SU-DHL-6 (cell line): ENCODE measurements around the gene CYP19A1.

Experiments
- H2AFZ ChIP-seq: fragments of 200-600 bp; sonication (generic); 2 replicates; pipeline ENCODE4 v1.6.1; 2014; ENCODE audit warnings: low read depth, mild to moderate bottlenecking, moderate library complexity, mixed read lengths, antibody characterized with exemption, low read length; ENCODE audit not compliant: severe bottlenecking
- H3F3A ChIP-seq: fragments of 200-600 bp; shearing (Covaris generic); 2 replicates; pipeline ENCODE4 v1.6.0; 2016; ENCODE audit warnings: antibody characterized with exemption, mild to moderate bottlenecking; ENCODE audit not compliant: insufficient read depth
- H3K27ac ChIP-seq: fragments of 200-600 bp; sonication (generic); 2 replicates; pipeline ENCODE4 v1.5.1; 2016; ENCODE audit warnings: low read depth, mild to moderate bottlenecking, low read length, moderate library complexity, mixed read lengths
- H3K27me3 ChIP-seq: fragments of 200-600 bp; sonication (generic), shearing (Covaris generic); 2 replicates; pipeline ENCODE4 v1.6.0; 2014; ENCODE audit warnings: mild to moderate bottlenecking, low read length
- H3K36me3 ChIP-seq: fragments of 200-600 bp; sonication (generic); 2 replicates; pipeline ENCODE4 v1.6.1; 2014; ENCODE audit warnings: mild to moderate bottlenecking, low read length, mixed read lengths
- H3K4me2 ChIP-seq: fragments of 300-600, 200-600 bp; shearing (Covaris generic), sonication (generic); 2 replicates; pipeline ENCODE4 v1.6.0; 2014; ENCODE audit warnings: low read length, low read depth, mild to moderate bottlenecking; ENCODE audit not compliant: poor library complexity, severe bottlenecking
- H3K4me3 ChIP-seq: fragments of 200-600 bp; sonication (generic); 2 replicates; pipeline ENCODE4 v1.5.1; 2014; ENCODE audit warnings: antibody characterized with exemption, low read length, mild to moderate bottlenecking, mixed read lengths; ENCODE audit not compliant: insufficient read depth, poor library complexity, severe bottlenecking
- H3K79me2 ChIP-seq: fragments of 200-600 bp; sonication (generic); 2 replicates; pipeline ENCODE4 v1.6.1; 2014; ENCODE audit warnings: mild to moderate bottlenecking, low read length, moderate library complexity; ENCODE audit not compliant: insufficient read depth
- H3K9ac ChIP-seq: fragments of 200-600 bp; sonication (generic); 2 replicates; pipeline ENCODE4 v1.7.0; 2014; ENCODE audit warnings: mild to moderate bottlenecking, low read length
- H3K9me2 ChIP-seq: fragments of 200-600 bp; sonication (generic); replicated peaks from 2 replicates; pipeline ENCODE4 v1.6.1; 2014; ENCODE audit warnings: low read length; ENCODE audit not compliant: insufficient read depth
- H3K9me3 ChIP-seq: fragments of 200-600 bp; sonication (generic); 2 replicates; pipeline ENCODE4 v1.6.1; 2014; ENCODE audit warnings: low read length, mixed read lengths; ENCODE audit not compliant: insufficient read depth
- H4K20me1 ChIP-seq: fragments of 200-600 bp; sonication (generic); 2 replicates; pipeline ENCODE4 v1.6.1; 2014; ENCODE audit warnings: low read depth, mild to moderate bottlenecking, antibody characterized with exemption, low read length, moderate library complexity, mixed read lengths
- CTCF ChIP-seq: fragments of 200-600 bp; sonication (generic); IDR thresholded peaks from one replicate; pipeline ENCODE4 v1.5.1; 2017; ENCODE audit warnings: antibody characterized with exemption, mild to moderate bottlenecking, low read length, moderate library complexity; ENCODE audit not compliant: insufficient read depth, poor library complexity, severe bottlenecking
- EZH2phosphoT487 ChIP-seq: fragments of 200-600 bp; sonication (generic), shearing (Covaris generic); conservative IDR thresholded peaks from 2 replicates; pipeline ENCODE4 v1.6.1; 2018; ENCODE audit warnings: mild to moderate bottlenecking, antibody characterized with exemption, low read length, moderate library complexity, mixed read lengths

CYP19A1 gene

GRCh38 chr15:51365417-51365816 lies 27.0 kb upstream of the CYP19A1 start:
- Histone ChIP-seq H3K79me2 (no peaks in the 10 kb centered on the region), H3K27me3 (no peaks in the 10 kb centered on the region), H3K4me2 (no peak overlapping the region), H4K20me1 (no peaks in the 10 kb centered on the region), H3K9me2 (no peaks in the 10 kb centered on the region), H2AFZ (no peak overlapping the region), H3K27ac (no peak overlapping the region), H3F3A (no peaks in the 10 kb centered on the region), H3K9me3 (no peaks in the 10 kb centered on the region), H3K9ac (no peak overlapping the region), H3K4me3 (no peak overlapping the region), H3K36me3 (no peaks in the 10 kb centered on the region)
- no peak for TF ChIP-seq EZH2phosphoT487
- TF ChIP-seq CTCF: no peak

- Histone ChIP-seq H2AFZ (no peak overlapping the region), H4K20me1 (no peaks in the 10 kb centered on the region), H3K27ac (no peak overlapping the region), H3K9me2 (no peaks in the 10 kb centered on the region), H3K36me3 (no peaks in the 10 kb centered on the region), H3K9ac (no peak overlapping the region), H3K4me2 (no peak overlapping the region), H3F3A (no peaks in the 10 kb centered on the region), H3K9me3 (no peaks in the 10 kb centered on the region), H3K79me2 (no peaks in the 10 kb centered on the region), H3K27me3 (no peaks in the 10 kb centered on the region), H3K4me3 (no peak overlapping the region)
- TF ChIP-seq EZH2phosphoT487 (no peak), CTCF (no peak)
Measured at GRCh38 chr15:51363383-51363782, 25.0 kb upstream of the CYP19A1 start.

GRCh38 chr15:51359981-51360380 lies 21.6 kb upstream of the CYP19A1 start:
- Histone ChIP-seq H3K4me3 (no peak overlapping the region), H3K9me2 (no peaks in the 10 kb centered on the region), H4K20me1 (no peaks in the 10 kb centered on the region), H3K36me3 (no peaks in the 10 kb centered on the region), H3K79me2 (no peaks in the 10 kb centered on the region), H3F3A (no peaks in the 10 kb centered on the region), H3K27me3 (no peaks in the 10 kb centered on the region), H3K4me2 (no peak overlapping the region), H2AFZ (no peak overlapping the region), H3K9me3 (no peaks in the 10 kb centered on the region), H3K27ac (no peak overlapping the region), H3K9ac (no peak overlapping the region)
- TF ChIP-seq CTCF: no peak
- TF ChIP-seq EZH2phosphoT487: no peak

GRCh38 chr15:51356983-51357382 lies 18.6 kb upstream of the CYP19A1 start:
- Histone ChIP-seq H3K4me2 (no peak overlapping the region), H3K36me3 (no peaks in the 10 kb centered on the region), H3K79me2 (no peaks in the 10 kb centered on the region), H3F3A (no peaks in the 10 kb centered on the region), H2AFZ (no peak overlapping the region), H3K9me2 (no peaks in the 10 kb centered on the region), H4K20me1 (no peaks in the 10 kb centered on the region), H3K9me3 (no peaks in the 10 kb centered on the region), H3K9ac (no peak overlapping the region), H3K27me3 (no peaks in the 10 kb centered on the region), H3K4me3 (no peak overlapping the region), H3K27ac (no peak overlapping the region)
- no peak for TF ChIP-seq CTCF
- TF ChIP-seq EZH2phosphoT487: no peak
